Activated CD4-positive, CD25-positive, alpha-beta regulatory T cell treated with anti-CD3 and anti-CD28 coated beads, Interleukin-2, amount 50 U/mL, for 16 hours (primary cell): Measurements from ENCODE around the gene EFS.

Experiments used
- DNase-seq: peaks from one replicate; pipeline ENCODE4 v3.0.0-alpha.2; 2020; ENCODE audit warnings: low read depth, low spot score

The EFS gene

GRCh38 chr14:23379366-23380196 is 14.6 kb upstream of the EFS start:
- peak; percentile 20 for DNase-seq

- no peak for DNase-seq
These were observed 13.7 kb upstream of the EFS start for GRCh38 chr14:23378612-23379220.

DNA sequence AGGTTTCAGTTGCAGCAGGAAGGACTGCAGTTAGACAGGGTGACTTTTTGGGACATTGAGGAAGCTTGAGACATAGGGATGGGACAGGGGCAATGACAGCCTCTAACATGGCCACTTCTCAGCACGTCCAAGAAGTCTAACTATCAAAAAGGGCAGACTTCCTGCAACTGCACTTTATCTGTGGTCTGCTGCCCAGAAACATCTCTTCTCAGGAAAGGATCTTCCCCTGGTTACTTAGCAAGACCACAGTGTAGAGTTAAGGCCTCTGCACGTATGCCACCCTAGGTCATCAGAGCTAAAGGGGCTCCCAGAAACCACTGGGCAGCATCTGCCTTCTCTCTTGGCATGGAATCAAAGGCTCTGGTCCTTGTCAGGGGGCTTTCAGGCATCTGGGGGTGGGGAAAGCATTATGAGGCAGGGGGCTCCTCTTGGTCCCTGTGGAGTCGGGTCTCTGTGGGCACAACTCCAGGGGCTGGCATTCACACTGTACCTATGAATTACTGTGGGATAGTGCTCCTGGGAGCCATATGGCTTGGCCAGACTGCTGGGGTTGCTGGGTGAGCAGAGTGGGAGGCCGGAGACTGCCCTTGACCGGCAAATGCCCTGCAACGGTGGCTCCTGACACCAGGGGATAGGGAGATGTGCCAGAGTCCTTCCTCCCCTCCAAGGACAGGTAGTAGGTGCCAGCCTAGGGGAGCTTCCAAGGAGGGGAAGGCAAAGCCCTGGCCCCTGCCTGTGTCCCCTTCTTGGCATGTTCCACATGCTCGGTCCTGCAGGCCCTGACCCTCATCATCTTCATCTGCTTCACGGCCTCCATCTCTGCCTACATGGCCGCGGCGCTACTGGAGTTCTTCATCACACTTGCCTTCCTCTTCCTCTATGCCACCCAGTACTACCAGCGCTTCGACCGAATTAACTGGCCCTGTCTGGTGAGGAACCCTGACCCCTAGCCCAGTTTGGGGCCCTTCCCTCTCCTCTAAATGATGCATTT is 12.9 kb upstream of the EFS start:
- no peak for DNase-seq

DNA sequence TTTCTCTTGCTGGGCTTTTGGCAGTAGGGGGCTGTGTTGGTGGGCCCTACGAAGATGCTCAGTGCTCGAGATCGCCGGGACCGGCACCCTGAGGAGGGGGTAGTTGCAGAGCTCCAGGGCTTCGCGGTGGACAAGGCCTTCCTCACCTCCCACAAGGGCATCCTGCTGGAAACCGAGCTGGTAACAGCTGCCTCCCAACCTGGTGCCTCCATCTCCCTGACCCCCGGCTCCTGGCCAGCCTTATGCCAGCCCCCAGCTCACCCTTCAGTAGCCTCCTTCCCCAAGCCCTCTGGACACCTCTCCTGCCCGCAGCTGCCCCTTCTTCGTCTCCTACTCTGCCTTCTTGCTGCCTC is 12.2 kb upstream of the EFS start:
- DNase-seq = no peak

- DNase-seq = no peak
These were observed 11.7 kb upstream of the EFS start, which contains the start of gene CMTM5 for GRCh38 chr14:23376482-23377197. CMTM5 (plus strand) TSS chr14:23377046; CDS start chr14:23377252, 206 bp downstream.

GRCh38 chr14:23375527-23376251 is 10.7 kb upstream of the EFS start:
- DNase-seq = no peak

DNA sequence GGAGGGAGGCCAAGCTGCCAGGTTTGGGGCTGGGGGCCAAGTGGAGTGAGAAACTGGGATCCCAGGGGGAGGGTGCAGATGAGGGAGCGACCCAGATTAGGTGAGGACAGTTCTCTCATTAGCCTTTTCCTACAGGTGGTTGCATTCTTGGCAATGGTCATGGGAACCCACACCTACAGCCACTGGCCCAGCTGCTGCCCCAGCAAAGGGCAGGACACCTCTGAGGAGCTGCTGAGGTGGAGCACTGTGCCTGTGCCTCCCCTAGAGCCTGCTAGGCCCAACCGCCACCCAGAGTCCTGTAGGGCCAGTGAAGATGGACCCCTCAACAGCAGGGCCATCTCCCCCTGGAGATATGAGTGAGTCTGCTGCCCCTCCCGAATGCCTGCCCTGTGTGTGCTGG is 8.1 kb upstream of the EFS start:
- DNase-seq = no peak

- no peak for DNase-seq
These were observed 7.5 kb upstream of the EFS start, which contains the start of gene IL25 for GRCh38 chr14:23372509-23372908. IL25 (plus strand) TSS chr14:23372809.

GRCh38 chr14:23371865-23372264 is 6.9 kb upstream of the EFS start:
- no peak for DNase-seq

GRCh38 chr14:23370221-23370620 is 5.2 kb upstream of the EFS start:
- no peak for DNase-seq

- DNase-seq = no peak
These were observed 1.5 kb upstream of the EFS start for GRCh38 chr14:23366426-23366921.

- DNase-seq = no peak
These were observed 907 bp upstream of the EFS start for GRCh38 chr14:23365732-23366425.

- DNase-seq = no peak
These were observed 572 bp downstream of the EFS start for GRCh38 chr14:23364164-23365035.

- DNase-seq = no peak
These were observed 2.8 kb downstream of the EFS start for GRCh38 chr14:23362200-23362599.

DNA sequence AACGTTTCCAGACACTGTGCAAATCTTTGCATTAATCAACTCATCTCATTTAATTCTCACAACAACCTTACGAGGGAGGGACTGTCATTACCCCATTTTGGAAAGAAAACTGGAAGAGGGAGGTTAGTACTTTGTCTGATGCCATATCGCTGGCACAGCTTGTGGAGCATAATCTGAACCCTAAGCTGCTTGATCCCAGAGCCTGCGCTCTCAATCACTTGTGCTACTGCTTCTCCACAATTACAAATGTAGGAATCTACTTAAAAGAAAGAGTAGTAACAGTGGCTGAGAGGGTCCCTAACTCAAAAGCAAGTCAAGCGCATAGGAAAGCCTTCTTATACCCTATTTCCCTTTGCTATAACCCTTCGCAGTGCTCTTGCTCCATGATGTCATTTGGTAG is 3.2 kb downstream of the EFS start:
- DNase-seq = no peak

- DNase-seq = no peak
These were observed 3.7 kb downstream of the EFS start for GRCh38 chr14:23361320-23361719.

DNA sequence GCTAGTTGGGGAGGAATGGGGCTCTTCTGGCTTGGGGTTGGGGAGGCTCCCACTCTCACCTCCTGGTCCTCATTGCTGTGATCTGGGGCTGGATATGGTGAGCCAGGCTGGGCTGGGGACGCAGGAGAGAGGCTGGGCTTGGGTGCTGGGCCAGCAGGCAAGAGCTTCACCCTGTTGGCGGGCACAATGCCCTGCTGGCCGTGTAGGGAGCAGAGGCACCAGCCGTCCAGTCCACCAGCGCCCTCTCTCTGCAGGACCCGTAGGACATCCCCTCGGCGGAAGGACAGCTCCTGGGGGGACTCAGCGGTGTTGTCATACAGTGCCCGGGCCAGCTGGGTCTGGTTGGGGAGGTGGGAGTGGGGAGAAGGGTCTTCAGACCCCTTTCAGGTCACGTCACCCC is 4.5 kb downstream of the EFS start:
- no peak for DNase-seq

DNA sequence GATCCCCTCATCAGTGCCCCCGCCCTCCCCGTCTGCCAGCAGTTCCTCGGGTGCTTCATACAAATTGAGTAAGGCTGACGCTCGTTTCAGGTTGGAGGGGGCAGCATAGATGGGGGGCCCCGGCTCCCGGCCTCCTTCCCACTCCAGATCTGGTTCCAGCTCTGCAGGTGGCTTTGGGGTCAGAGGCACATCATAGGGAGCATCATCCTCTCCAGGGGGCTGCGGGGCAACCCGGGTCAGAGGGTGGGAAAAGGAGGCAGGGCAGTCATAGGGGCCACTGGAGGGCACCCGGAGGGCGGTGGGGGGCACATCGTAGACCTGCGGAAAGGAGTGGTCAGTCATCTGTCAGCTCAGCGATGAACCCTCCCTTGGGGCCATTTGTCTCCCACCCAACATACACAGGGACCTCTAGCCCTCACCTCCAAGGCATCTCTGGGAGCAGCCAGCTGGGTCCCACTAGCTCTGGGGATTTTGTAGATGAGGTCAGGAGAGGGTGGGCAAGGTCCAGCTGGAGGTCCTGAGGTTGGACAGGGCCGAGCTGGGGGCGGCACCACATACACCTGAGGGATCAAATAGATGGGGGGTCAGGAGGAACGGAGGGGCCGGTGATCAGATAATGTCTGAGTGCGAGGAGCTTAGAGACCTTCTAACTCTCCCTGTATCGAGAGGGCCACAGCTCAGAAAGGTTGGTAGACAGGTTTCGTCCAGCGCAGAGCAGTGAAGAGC is 5.1 kb downstream of the EFS start:
- no peak for DNase-seq
